Ureter (tissue), 1 donor: ENCODE measurements around the gene PTPN2. TPM values are rescaled to one million over a fixed set of nuclear protein-coding genes. Genes with fewer than 3 reads are reported as not detected.
A peak's percentile ranks its signal among the peaks of the same experiment; 100 is the strongest.
"Not testable (repeated sequence)": the region's sequence is repeated elsewhere in the genome, so short reads cannot be mapped to it uniquely, and the experiment has no call there.

Experiments used
- DNase-seq: peaks from one replicate; pipeline ENCODE4 v3.0.0-alpha.2; 2020; ENCODE audit warnings: low spot score
- total RNA-seq: library from RNA; stranded (reverse); gene quantifications from one replicate; pipeline ENCODE4 v1.2.4, GENCODE V29; 2023
- donor health status: DM: yes; HTN: yes; CAD: no.

PTPN2 gene
- total RNA-seq, 1 donor from 2014 or later, result 47.8 TPM

GRCh38 chr18:12773369-12773768 is 110.7 kb downstream of the PTPN2 start:
- no peak for DNase-seq

- DNase-seq, result no peak
Observed at GRCh38 chr18:12772111-12772510, 111.9 kb downstream of the PTPN2 start.

- peak; percentile 59 for DNase-seq
Observed at GRCh38 chr18:12770469-12771219, 113.4 kb downstream of the PTPN2 start.

GRCh38 chr18:12769644-12770440 is 114.2 kb downstream of the PTPN2 start:
- DNase-seq, result no peak

GRCh38 chr18:12769136-12769535 is 114.9 kb downstream of the PTPN2 start:
- no peak for DNase-seq

- DNase-seq, result no peak
Observed at GRCh38 chr18:12768625-12769024, 115.4 kb downstream of the PTPN2 start.

- no peak for DNase-seq
Observed at GRCh38 chr18:12767580-12768155, 116.4 kb downstream of the PTPN2 start.

GRCh38 chr18:12766986-12767433 is 117.0 kb downstream of the PTPN2 start:
- DNase-seq, result no peak

GRCh38 chr18:12765586-12765985 is 118.5 kb downstream of the PTPN2 start:
- DNase-seq, result no peak

GRCh38 chr18:12765126-12765525 is 118.9 kb downstream of the PTPN2 start:
- DNase-seq, result no peak

GRCh38 chr18:12758566-12758965 is 125.5 kb downstream of the PTPN2 start:
- not testable (repeated sequence) for DNase-seq

GRCh38 chr18:12756619-12757239 is 127.3 kb downstream of the PTPN2 start:
- DNase-seq, result not testable (repeated sequence)

GRCh38 chr18:12755606-12756005 is 128.4 kb downstream of the PTPN2 start:
- DNase-seq, result not testable (repeated sequence)

- DNase-seq, result no peak
Observed at GRCh38 chr18:12754511-12754910, 129.5 kb downstream of the PTPN2 start.

GRCh38 chr18:12751891-12752290 is 132.1 kb downstream of the PTPN2 start:
- no peak for DNase-seq

GRCh38 chr18:12751503-12751884 is 132.5 kb downstream of the PTPN2 start:
- DNase-seq, result no peak

GRCh38 chr18:12750715-12751502 is 133.1 kb downstream of the PTPN2 start:
- no peak for DNase-seq

GRCh38 chr18:12750076-12750714 is 133.8 kb downstream of the PTPN2 start:
- no peak for DNase-seq

- DNase-seq, result no peak
Observed at GRCh38 chr18:12749121-12749520, 134.9 kb downstream of the PTPN2 start.

- no peak for DNase-seq
Observed at GRCh38 chr18:12748671-12749070, 135.4 kb downstream of the PTPN2 start.
